Nephron progenitor cell (in vitro differentiated cells): ENCODE data around the gene LINGO1.

Experiments used
- DNase-seq: peaks from one replicate; pipeline ENCODE4 v3.0.0; 2021
- H3K27ac Mint-ChIP-seq: 2 replicates; pipeline ENCODE4 v1.8.0; 2021; ENCODE audit warnings: mild to moderate bottlenecking, moderate library complexity, mixed read lengths
- H3K27me3 Mint-ChIP-seq: 2 replicates; pipeline ENCODE4 v1.8.0; 2021; ENCODE audit warnings: mild to moderate bottlenecking, low read depth, mixed read lengths; ENCODE audit not compliant: poor library complexity
- H3K36me3 Mint-ChIP-seq: 2 replicates; pipeline ENCODE4 v1.8.0; 2021; ENCODE audit warnings: low read depth, mixed read lengths
- H3K4me1 Mint-ChIP-seq: 2 replicates; pipeline ENCODE4 v1.8.0; 2021; ENCODE audit warnings: mixed read lengths
- H3K4me3 Mint-ChIP-seq: 2 replicates; pipeline ENCODE4 v1.8.0; 2021; ENCODE audit warnings: mild to moderate bottlenecking, moderate library complexity, mixed read lengths
- H3K9me3 Mint-ChIP-seq: 2 replicates; pipeline ENCODE4 v1.8.0; 2021; ENCODE audit warnings: mild to moderate bottlenecking, moderate library complexity, mixed read lengths
- TF ChIP-seq, protein P1 (sequence below): fragments of 200-600 bp; sonication (generic); IDR thresholded peaks from 2 replicates; pipeline ENCODE4 v1.5.0; 2021; ENCODE audit warnings: antibody characterized with exemption

Gene LINGO1

DNA sequence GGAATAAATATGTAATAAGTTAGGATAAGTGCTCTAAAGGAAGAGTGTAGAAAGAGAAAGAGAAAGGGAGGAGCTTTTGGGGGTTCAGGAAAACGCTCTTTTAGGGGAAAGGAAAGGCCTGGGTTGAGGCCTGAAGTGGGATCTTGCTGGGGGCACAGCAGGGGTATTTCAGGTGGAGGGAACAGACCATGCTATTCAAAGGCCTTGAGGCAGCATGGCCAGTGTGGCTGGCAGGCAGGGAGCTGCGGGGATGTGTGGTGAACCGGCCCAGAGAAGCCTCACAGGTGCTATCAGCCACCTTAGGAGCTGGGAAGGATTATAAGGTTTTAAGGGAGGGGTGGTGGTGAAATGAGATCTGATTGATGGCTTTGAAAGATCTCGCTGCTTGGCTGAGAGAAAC, 66.6 kb downstream of the LINGO1 start:
- H3K27ac Mint-ChIP-seq: peak overlapping the region; percentile 12
- H3K4me3 Mint-ChIP-seq: peak overlapping the region; percentile 54
- DNase-seq: no peak
- TF ChIP-seq, protein P1, sequence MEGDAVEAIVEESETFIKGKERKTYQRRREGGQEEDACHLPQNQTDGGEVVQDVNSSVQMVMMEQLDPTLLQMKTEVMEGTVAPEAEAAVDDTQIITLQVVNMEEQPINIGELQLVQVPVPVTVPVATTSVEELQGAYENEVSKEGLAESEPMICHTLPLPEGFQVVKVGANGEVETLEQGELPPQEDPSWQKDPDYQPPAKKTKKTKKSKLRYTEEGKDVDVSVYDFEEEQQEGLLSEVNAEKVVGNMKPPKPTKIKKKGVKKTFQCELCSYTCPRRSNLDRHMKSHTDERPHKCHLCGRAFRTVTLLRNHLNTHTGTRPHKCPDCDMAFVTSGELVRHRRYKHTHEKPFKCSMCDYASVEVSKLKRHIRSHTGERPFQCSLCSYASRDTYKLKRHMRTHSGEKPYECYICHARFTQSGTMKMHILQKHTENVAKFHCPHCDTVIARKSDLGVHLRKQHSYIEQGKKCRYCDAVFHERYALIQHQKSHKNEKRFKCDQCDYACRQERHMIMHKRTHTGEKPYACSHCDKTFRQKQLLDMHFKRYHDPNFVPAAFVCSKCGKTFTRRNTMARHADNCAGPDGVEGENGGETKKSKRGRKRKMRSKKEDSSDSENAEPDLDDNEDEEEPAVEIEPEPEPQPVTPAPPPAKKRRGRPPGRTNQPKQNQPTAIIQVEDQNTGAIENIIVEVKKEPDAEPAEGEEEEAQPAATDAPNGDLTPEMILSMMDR: no peak
- no peaks in the 10 kb centered on the region for H3K36me3 Mint-ChIP-seq
- peaks cover 2% of the 10 kb centered on the region for H3K27me3 Mint-ChIP-seq
- peaks cover 81% of the 10 kb centered on the region for H3K4me1 Mint-ChIP-seq
- no peaks in the 10 kb centered on the region for H3K9me3 Mint-ChIP-seq

DNA sequence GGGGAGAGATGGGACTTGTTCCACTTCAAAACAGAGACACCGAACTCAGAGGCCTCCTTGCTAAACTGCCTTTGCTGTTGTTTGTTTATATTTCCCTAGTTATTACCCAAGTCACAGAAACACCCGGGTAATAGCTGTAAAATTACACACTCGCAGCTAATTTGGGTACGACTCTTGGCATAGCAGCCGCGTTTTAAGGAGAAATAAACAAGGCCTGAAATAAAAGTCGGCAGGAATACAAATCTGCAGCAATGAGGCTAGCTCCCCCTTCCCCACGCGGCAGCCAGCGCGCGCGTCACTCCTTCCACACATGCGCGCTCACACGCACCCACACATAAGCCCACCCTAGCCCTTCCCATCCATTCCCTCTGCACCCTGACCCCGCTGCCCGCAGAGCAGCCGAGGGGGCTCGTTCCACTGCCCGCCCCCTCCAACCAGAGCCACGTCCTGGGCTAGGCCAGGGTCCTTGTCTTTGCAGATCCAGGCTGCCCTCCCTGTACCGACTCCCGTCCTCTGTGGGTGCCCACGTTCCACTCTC, 67.3 kb downstream of the LINGO1 start:
- H3K9me3 Mint-ChIP-seq: no peaks in the 10 kb centered on the region
- H3K4me3 Mint-ChIP-seq: no peak overlapping the region
- H3K27ac Mint-ChIP-seq: peak overlapping the region; percentile 12
- H3K36me3 Mint-ChIP-seq: no peaks in the 10 kb centered on the region
- H3K4me1 Mint-ChIP-seq: peaks cover 77% of the 10 kb centered on the region
- TF ChIP-seq, protein P1: no peak
- H3K27me3 Mint-ChIP-seq: no peaks in the 10 kb centered on the region
- no peak for DNase-seq

DNA sequence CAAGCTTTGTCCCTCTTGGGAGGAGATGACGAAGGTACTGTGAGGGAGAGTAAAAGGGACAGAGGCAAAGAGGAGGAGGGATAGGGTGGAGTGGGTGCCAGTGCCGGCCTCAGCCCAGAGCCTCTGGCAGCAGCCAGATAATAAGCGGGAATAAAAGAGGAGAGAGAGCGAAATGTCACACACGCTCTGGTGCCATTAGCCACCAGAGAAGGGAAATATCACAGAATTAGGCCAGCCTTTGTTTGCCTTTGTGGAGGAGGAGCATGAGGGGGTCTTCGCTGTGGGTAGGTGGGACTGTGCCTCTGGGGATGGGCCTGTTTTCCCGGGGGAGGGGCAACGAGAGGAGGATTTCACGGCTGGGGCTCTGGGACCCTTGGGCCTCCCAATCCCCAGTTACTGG, 67.8 kb downstream of the LINGO1 start:
- Mint-ChIP-seq H3K9me3 (no peaks in the 10 kb centered on the region), H3K4me3 (peak overlapping the region; percentile 49), H3K27ac (peak overlapping the region; percentile 60), H3K27me3 (no peaks in the 10 kb centered on the region), H3K4me1 (peaks cover 73% of the 10 kb centered on the region), H3K36me3 (no peaks in the 10 kb centered on the region)
- no peak for DNase-seq
- TF ChIP-seq, protein P1: no peak

DNA sequence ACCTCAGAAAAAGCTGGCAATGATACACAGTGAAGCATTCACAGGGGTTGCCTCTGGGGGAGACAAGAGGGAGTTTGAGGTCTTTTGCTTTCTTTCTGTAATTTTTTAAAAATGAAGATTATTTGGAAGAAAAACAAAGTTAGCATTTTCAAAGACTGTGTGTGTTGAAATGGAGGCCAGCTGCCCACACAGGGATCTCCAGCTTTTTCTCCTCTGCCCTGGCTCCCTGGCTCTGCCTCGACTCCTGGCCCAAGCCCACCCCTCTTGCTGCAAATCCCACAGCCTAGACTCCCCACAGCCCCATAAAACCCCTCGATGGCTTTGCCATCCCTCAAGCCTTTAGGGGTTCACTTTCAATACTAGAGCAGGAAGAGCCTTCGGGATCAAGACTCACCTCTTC, 68.4 kb downstream of the LINGO1 start:
- Mint-ChIP-seq H3K4me1 (peaks cover 67% of the 10 kb centered on the region), H3K27me3 (no peaks in the 10 kb centered on the region), H3K27ac (no peak overlapping the region), H3K9me3 (no peaks in the 10 kb centered on the region), H3K4me3 (peak overlapping the region; percentile 49), H3K36me3 (no peaks in the 10 kb centered on the region)
- TF ChIP-seq, protein P1: no peak
- DNase-seq: no peak

DNA sequence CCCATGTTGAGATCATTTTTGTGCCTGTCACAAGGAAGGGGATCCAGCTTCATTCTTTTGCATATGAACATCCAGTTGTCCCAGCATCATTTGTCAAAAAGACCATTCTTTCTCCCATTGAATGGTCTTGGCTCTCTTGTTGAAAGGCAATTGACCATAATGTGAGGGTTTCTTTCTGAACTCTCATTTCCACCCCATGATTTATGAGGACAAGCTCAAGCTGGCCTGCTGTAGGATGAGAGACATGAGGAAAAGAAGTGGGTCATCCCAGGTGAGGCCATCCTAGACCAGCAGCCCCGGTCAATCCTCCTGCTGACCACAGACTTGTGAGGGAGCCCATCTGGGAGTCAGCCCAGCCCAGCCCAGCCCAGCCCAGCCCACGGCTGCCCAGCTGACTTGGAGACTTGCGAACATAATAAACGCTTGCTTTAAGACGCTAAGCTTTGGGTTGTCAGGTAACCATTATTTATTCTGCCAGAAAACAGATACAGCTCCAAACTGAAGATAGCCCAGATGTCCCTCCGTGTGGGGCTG, 69.0 kb downstream of the LINGO1 start:
- DNase-seq: no peak
- Mint-ChIP-seq H3K4me3 (no peak overlapping the region), H3K36me3 (no peaks in the 10 kb centered on the region), H3K27ac (no peak overlapping the region), H3K4me1 (peaks cover 61% of the 10 kb centered on the region), H3K9me3 (no peaks in the 10 kb centered on the region), H3K27me3 (no peaks in the 10 kb centered on the region)
- TF ChIP-seq, protein P1: no peak
